HEK293T (cell line): ENCODE data around the gene ABCG4.

Source experiments
- CTCF ChIA-PET: fragments of 350-600 bp; formaldehyde crosslinking; extraction: SDS; loops from one replicate; lab custom pipeline; 2021; ENCODE audit warnings: antibody characterized with exemption, inconsistent platforms; lab: Yijun Ruan, JAX
- POLR2A ChIA-PET: fragments of 350-600 bp; formaldehyde crosslinking; extraction: SDS; loops from one replicate; lab custom pipeline; 2020; ENCODE audit warnings: antibody characterized with exemption, inconsistent platforms; lab: Yijun Ruan, JAX
- DNase-seq: peaks from one replicate; pipeline ENCODE4 v3.0.0; 2012; ENCODE audit warnings: mixed read lengths; ENCODE audit errors: extremely low spot score
- ARNT ChIP-seq: fragments of 450-650 bp; IDR thresholded peaks from 2 replicates; pipeline ENCODE4 v1.6.1; 2017; ENCODE audit warnings: mild to moderate bottlenecking
- BHLHE40 ChIP-seq: fragments of 450-650 bp; IDR thresholded peaks from 2 replicates; pipeline ENCODE4 v1.6.1; 2016; ENCODE audit warnings: mild to moderate bottlenecking, moderate library complexity, borderline replicate concordance
- CTBP1 ChIP-seq: fragments of 450-650 bp; IDR thresholded peaks from 2 replicates; pipeline ENCODE4 v1.6.1; 2016; ENCODE audit warnings: borderline replicate concordance
- ELF4 ChIP-seq: fragments of 450-650 bp; IDR thresholded peaks from 2 replicates; pipeline ENCODE4 v1.6.1; 2017; ENCODE audit warnings: antibody characterized with exemption
- FOXA1 ChIP-seq: fragments of 450-650 bp; IDR thresholded peaks from 2 replicates; pipeline ENCODE4 v1.6.1; 2016; ENCODE audit warnings: mild to moderate bottlenecking
- FOXK2 ChIP-seq: fragments of 450-650 bp; IDR thresholded peaks from 2 replicates; pipeline ENCODE4 v1.6.1; 2016; ENCODE audit warnings: mild to moderate bottlenecking
- FOXM1 ChIP-seq: fragments of 450-650 bp; IDR thresholded peaks from 2 replicates; pipeline ENCODE4 v1.6.1; 2017; ENCODE audit warnings: mild to moderate bottlenecking, borderline replicate concordance
- HDGF ChIP-seq: fragments of 450-650 bp; IDR thresholded peaks from 2 replicates; pipeline ENCODE4 v1.6.1; 2017; ENCODE audit warnings: antibody characterized with exemption, borderline replicate concordance
- L3MBTL2 ChIP-seq: fragments of 450-650 bp; conservative IDR thresholded peaks from 2 replicates; pipeline ENCODE4 v1.6.1; 2016; ENCODE audit warnings: mild to moderate bottlenecking
- LEF1 ChIP-seq: fragments of 450-650 bp; IDR thresholded peaks from 2 replicates; pipeline ENCODE4 v1.6.1; 2017; ENCODE audit warnings: mild to moderate bottlenecking, borderline replicate concordance
- NFRKB ChIP-seq: fragments of 450-650 bp; IDR thresholded peaks from 2 replicates; pipeline ENCODE4 v1.6.1; 2016; ENCODE audit warnings: mild to moderate bottlenecking, moderate library complexity
- SP1 ChIP-seq: fragments of 450-650 bp; IDR thresholded peaks from 2 replicates; pipeline ENCODE4 v1.6.1; 2017
- SUZ12 ChIP-seq: fragments of 450-650 bp; IDR thresholded peaks from 2 replicates; pipeline ENCODE4 v1.6.1; 2016; ENCODE audit warnings: mild to moderate bottlenecking
- TARDBP ChIP-seq: fragments of 450-650 bp; IDR thresholded peaks from 2 replicates; pipeline ENCODE4 v1.6.1; 2016
- ZNF384 ChIP-seq: fragments of 450-650 bp; IDR thresholded peaks from 2 replicates; pipeline ENCODE4 v1.6.1; 2016
- TF ChIP-seq, protein P1 (sequence below): fragments of 450-650 bp; IDR thresholded peaks from 2 replicates; pipeline ENCODE4 v1.6.1; 2016

The ABCG4 gene

GRCh38 chr11:119121008-119121810 lies 27.6 kb upstream of the ABCG4 start, which contains the start of gene HINFP:
HINFP (plus strand) TSS chr11:119121580; CDS start chr11:119126945, 5,365 bp downstream.
- TF ChIP-seq, protein P1, sequence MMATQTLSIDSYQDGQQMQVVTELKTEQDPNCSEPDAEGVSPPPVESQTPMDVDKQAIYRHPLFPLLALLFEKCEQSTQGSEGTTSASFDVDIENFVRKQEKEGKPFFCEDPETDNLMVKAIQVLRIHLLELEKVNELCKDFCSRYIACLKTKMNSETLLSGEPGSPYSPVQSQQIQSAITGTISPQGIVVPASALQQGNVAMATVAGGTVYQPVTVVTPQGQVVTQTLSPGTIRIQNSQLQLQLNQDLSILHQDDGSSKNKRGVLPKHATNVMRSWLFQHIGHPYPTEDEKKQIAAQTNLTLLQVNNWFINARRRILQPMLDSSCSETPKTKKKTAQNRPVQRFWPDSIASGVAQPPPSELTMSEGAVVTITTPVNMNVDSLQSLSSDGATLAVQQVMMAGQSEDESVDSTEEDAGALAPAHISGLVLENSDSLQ: peak; percentile 99
- TF ChIP-seq ELF4 (peak; percentile 63), LEF1 (no peak), SP1 (no peak), BHLHE40 (no peak), HDGF (no peak), CTBP1 (no peak), NFRKB (no peak), ZNF384 (no peak), SUZ12 (no peak), FOXM1 (no peak), L3MBTL2 (peak; percentile 96), FOXK2 (no peak), ARNT (no peak), FOXA1 (no peak), TARDBP (peak; percentile 67)
- POLR2A ChIA-PET: interaction anchor here (0.7 to 3.6 kb wide), 16 partner anchors 10 to 217 kb away, joined by 3 to 67 read pairs (median 4); partner anchors contain the start of genes ABCG4, C2CD2L, DPAGT1 and HMBS
- CTCF ChIA-PET: interaction anchor here (0.6 to 1.4 kb wide), 2 partner anchors 15 to 185 kb away, joined by 3 to 4 read pairs; partner anchors contain the start of gene C2CD2L
- peak; percentile 99 for DNase-seq

- TF ChIP-seq BHLHE40 (no peak), TARDBP (no peak), ZNF384 (no peak), FOXK2 (no peak), HDGF (no peak), FOXA1 (no peak), LEF1 (no peak), FOXM1 (no peak), ARNT (no peak), ELF4 (no peak), SP1 (no peak), NFRKB (no peak), SUZ12 (no peak), CTBP1 (no peak), L3MBTL2 (no peak; the same call in none of the 2 replicates)
- TF ChIP-seq, protein P1: no peak
- CTCF ChIA-PET: no interaction called here
- DNase-seq: no peak
- POLR2A ChIA-PET: interaction anchor here (1.0 to 3.6 kb wide), 9 partner anchors 12 to 216 kb away, joined by 3 to 67 read pairs (median 4); partner anchors contain the start of genes ABCG4, C2CD2L, DPAGT1 and HMBS
These were observed 27.1 kb upstream of the ABCG4 start for GRCh38 chr11:119121811-119122124.

DNA sequence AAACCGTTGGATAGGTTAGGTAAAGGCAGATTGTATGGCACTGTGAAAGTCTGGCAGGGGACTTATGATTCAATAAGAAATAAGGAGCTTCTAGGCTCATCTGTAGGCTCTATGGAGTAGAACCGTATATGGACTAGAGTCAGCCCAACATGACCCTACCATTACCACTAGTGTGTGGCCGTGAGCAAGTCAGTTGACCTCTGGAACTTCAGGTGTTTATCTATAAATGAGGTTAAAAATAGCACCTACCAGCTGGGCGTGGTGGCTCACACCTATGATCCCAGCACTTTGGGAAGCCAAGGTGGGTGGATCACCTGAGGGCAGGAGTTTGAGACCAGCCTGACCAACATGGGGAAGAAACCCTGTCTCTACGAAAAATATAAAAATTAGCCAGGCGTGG lies 23.0 kb upstream of the ABCG4 start:
- ChIA-PET POLR2A (no interaction called here), CTCF (no interaction called here)
- TF ChIP-seq ELF4 (no peak), ARNT (no peak), TARDBP (no peak), NFRKB (no peak), SP1 (no peak), ZNF384 (no peak), L3MBTL2 (no peak), HDGF (no peak), FOXK2 (no peak), FOXM1 (no peak), SUZ12 (no peak), BHLHE40 (no peak), CTBP1 (no peak), LEF1 (no peak)
- TF ChIP-seq, protein P1: no peak
- DNase-seq: no peak

GRCh38 chr11:119126675-119127268 lies 22.1 kb upstream of the ABCG4 start:
- CTCF ChIA-PET: no interaction called here
- POLR2A ChIA-PET: interaction anchor here (1.0 kb wide), 1 partner anchor 20 kb away, joined by 4 read pairs; the partner anchor contains the start of gene C2CD2L
- TF ChIP-seq FOXM1: no peak
- TF ChIP-seq SUZ12: no peak
- no peak for TF ChIP-seq ARNT
- TF ChIP-seq HDGF: no peak
- TF ChIP-seq NFRKB: no peak
- TF ChIP-seq, protein P1: no peak
- TF ChIP-seq LEF1: no peak
- no peak for TF ChIP-seq ZNF384
- TF ChIP-seq BHLHE40: no peak
- no peak for TF ChIP-seq FOXA1
- TF ChIP-seq L3MBTL2: no peak
- no peak for TF ChIP-seq SP1
- no peak for TF ChIP-seq ELF4
- no peak for TF ChIP-seq FOXK2
- TF ChIP-seq CTBP1: no peak
- TF ChIP-seq TARDBP: no peak
- DNase-seq: no peak
